Lower leg skin (tissue), 3 donors: ENCODE measurements around the gene KAT6B.

ENCODE experiments used
- CTCF ChIP-seq, 3 donors: fragments of 450-650 bp; IDR thresholded peaks; one replicate each; pipeline ENCODE4 v1.5.1; 2016; ENCODE audit warnings: antibody characterized with exemption in 3 of 3, mild to moderate bottlenecking in 3 of 3, moderate library complexity in 2 of 3
- POLR2A ChIP-seq, 2 donors: fragments of 450-650 bp; IDR thresholded peaks; one replicate each; pipeline ENCODE4 v1.6.1; 2016 to 2017; ENCODE audit warnings: antibody characterized with exemption in 2 of 2, mild to moderate bottlenecking in 1 of 2, moderate library complexity in 1 of 2

GRCh38 chr10:74953214-74953613 is 126.8 kb downstream of the KAT6B start:
- TF ChIP-seq CTCF (IDR thresholded peaks at IDR 0.05) (no peak), POLR2A (IDR thresholded peaks at IDR 0.05) (no peak)
